Heart right ventricle (tissue), 16 donors: ENCODE results near the gene TTPAL. TPM values are rescaled to one million over a fixed set of nuclear protein-coding genes. Genes with fewer than 3 reads are reported as not detected.

ENCODE experiments used
- ATAC-seq, 8 donors: fragments of 200-7000 bp; cut with Tn5 transposase; one replicate each; pipeline ENCODE4 v1.9.1; 2020; ENCODE audit warnings: mild to moderate bottlenecking in 8 of 8, moderate library complexity in 8 of 8, moderate number of reproducible peaks in 1 of 8
- DNase-seq, 2 donors: peaks; one replicate each; pipeline ENCODE4 v3.0.0-alpha.2; 2020
- H3K27ac ChIP-seq, 10 donors: fragments of 200-600 bp; sonication (generic) in 2 of 10; one replicate each; pipeline versions ENCODE4 v1.5.0 to v1.8.0; 2020 to 2022; ENCODE audit warnings: mild to moderate bottlenecking in 3 of 10
- H3K27me3 ChIP-seq, 7 donors: fragments of 200-600 bp; one replicate each; pipeline ENCODE4 v1.8.0; 2021 to 2022; ENCODE audit warnings: mild to moderate bottlenecking in 2 of 7
- H3K36me3 ChIP-seq, 9 donors: fragments of 200-600 bp; sonication (generic) in 1 of 9; one replicate each; pipeline versions ENCODE4 v1.5.0 to v1.8.0; 2020 to 2022; ENCODE audit warnings: mild to moderate bottlenecking in 2 of 9
- H3K4me1 ChIP-seq, 9 donors: fragments of 200-600 bp; sonication (generic) in 1 of 9; one replicate each; pipeline versions ENCODE4 v1.5.0 to v1.8.0; 2020 to 2022; ENCODE audit warnings: mild to moderate bottlenecking in 4 of 9
- H3K4me3 ChIP-seq, 10 donors: fragments of 200-600 bp; sonication (generic) in 2 of 10; one replicate each; pipeline versions ENCODE4 v1.5.0 to v1.8.0; 2020 to 2022; ENCODE audit warnings: mild to moderate bottlenecking in 7 of 10, moderate library complexity in 2 of 10
- H3K9me3 ChIP-seq, 11 donors: fragments of 200-600 bp in 10 of 11; sonication (generic) in 2 of 11; one replicate each; pipeline versions ENCODE4 v1.5.0 to v1.8.0; 2013 to 2022; ENCODE audit warnings: mild to moderate bottlenecking in 2 of 11, control low read depth in 1 of 11, moderate library complexity in 1 of 11
- WGBS, 2 donors: extraction: QIAGEN DNeasy Blood & Tissue Kit; methylation state at CpG; one replicate each; pipeline ENCODE4 v1.1.7; 2013; ENCODE audit warnings: inconsistent platforms in 1 of 2; 5-methylcytosine and 5-hydroxymethylcytosine counted together
- intact Hi-C, 10 donors: fragments of 100-400 bp; cut with DNase I; formaldehyde crosslinking; loops; one replicate each; pipeline versions ENCODE4 v1.11.1 to v1.14.2; 2022
- polyA plus RNA-seq, 2 donors: library from polyadenylated mRNA; stranded (reverse); fragments of 200-250 nt; gene quantifications; one replicate each; pipeline ENCODE4 v1.2.3, GENCODE V29; 2013
- total RNA-seq, 10 donors: library from RNA; stranded (reverse); fragmentation: NEBNext Ultra II Directional in 3 of 10; extraction: Animal tissue kit (Norgen Biotek cat#: 25700) in 3 of 10; gene quantifications; one replicate each; pipeline versions ENCODE4 v1.2.1 to v1.2.4, GENCODE V29; 2021 to 2023
- TF ChIP-seq, protein P1 (sequence below), 9 donors: fragments of 200-600 bp; sonication (generic) in 2 of 9; IDR thresholded peaks; one replicate each; pipeline versions ENCODE4 v1.5.0 to v1.8.0; 2021 to 2022; ENCODE audit warnings: antibody characterized with exemption in 9 of 9, mild to moderate bottlenecking in 5 of 9, moderate library complexity in 1 of 9
- donor health status: Arrhythmogenic right ventricular cardiomyopathy.
- donor health status: ischemic (EF 13 %, LVEDD 7.1; RV severe dilation, severe dysfunction).
- donor health status: healthy with polysubstance abuse.
- donor health status: DM: no; HTN: yes; CAD: no.
- donor health status: DM: no; HTN: no; CAD: no.
- donor health status: ischemic (EF 25% LVEDD 6.9; RV normal size, moderate dysfunction).
- donor health status: ischemic (EF 25% LVEDD 5.7; RV mildly dilated, moderate dysfunction).
- donor health status: healthy.
- donor health status: DM: yes; HTN: yes; CAD: no.
- donor health status: Ischemic cardiomyopathy.
- donor health status: ischemic (EF 35%, LVEDD 5.7; RV mildly dilated, moderate dysfunction).
- donor health status: nonischemic (EF 11% LVEDD 7.7; RV severe dilation, severe dysfunction).
- donor health status: DM: yes; HTN: yes; CAD: no.
- donor health status: PGD.
- donor health status: ischemic (EF 29% LVEDD 5.4; RV normal size, mild dysfunction).
- donor health status: nonischemic (EF 23%, LVEDD 6.1; RV moderate dilation, normal function).

TTPAL gene
- total and polyA plus RNA-seq, 12 donors: 2.3 to 7.3 (median 4.2) TPM

- intact Hi-C loops: loop anchor here in 1 of 10 donors (10.0 kb wide), 1 partner anchor 255 kb away; no protein-coding TSS in a partner anchor
- no peaks in the 10 kb centered on the region for H3K9me3 ChIP-seq
- H3K27me3 ChIP-seq: no peaks in the 10 kb centered on the region
- H3K4me3 ChIP-seq: no peak overlapping the region
- ATAC-seq (no peak), DNase-seq (no peak)
- peaks cover 3 to 17% (median 11%) of the 10 kb centered on the region in 9 donors for H3K4me1 ChIP-seq
- H3K36me3 ChIP-seq: peaks cover 0 to 55% (median 18%) of the 10 kb centered on the region in 9 donors
- no peak overlapping the region for H3K27ac ChIP-seq
- TF ChIP-seq, protein P1, sequence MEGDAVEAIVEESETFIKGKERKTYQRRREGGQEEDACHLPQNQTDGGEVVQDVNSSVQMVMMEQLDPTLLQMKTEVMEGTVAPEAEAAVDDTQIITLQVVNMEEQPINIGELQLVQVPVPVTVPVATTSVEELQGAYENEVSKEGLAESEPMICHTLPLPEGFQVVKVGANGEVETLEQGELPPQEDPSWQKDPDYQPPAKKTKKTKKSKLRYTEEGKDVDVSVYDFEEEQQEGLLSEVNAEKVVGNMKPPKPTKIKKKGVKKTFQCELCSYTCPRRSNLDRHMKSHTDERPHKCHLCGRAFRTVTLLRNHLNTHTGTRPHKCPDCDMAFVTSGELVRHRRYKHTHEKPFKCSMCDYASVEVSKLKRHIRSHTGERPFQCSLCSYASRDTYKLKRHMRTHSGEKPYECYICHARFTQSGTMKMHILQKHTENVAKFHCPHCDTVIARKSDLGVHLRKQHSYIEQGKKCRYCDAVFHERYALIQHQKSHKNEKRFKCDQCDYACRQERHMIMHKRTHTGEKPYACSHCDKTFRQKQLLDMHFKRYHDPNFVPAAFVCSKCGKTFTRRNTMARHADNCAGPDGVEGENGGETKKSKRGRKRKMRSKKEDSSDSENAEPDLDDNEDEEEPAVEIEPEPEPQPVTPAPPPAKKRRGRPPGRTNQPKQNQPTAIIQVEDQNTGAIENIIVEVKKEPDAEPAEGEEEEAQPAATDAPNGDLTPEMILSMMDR (IDR thresholded peaks at IDR 0.05): no peak
- 93 to 94% methylated on average over 18 of the region's 18 CpGs for WGBS, 2 donors
Measured at GRCh38 chr20:44480097-44480496, 4.4 kb downstream of the TTPAL start.

DNA sequence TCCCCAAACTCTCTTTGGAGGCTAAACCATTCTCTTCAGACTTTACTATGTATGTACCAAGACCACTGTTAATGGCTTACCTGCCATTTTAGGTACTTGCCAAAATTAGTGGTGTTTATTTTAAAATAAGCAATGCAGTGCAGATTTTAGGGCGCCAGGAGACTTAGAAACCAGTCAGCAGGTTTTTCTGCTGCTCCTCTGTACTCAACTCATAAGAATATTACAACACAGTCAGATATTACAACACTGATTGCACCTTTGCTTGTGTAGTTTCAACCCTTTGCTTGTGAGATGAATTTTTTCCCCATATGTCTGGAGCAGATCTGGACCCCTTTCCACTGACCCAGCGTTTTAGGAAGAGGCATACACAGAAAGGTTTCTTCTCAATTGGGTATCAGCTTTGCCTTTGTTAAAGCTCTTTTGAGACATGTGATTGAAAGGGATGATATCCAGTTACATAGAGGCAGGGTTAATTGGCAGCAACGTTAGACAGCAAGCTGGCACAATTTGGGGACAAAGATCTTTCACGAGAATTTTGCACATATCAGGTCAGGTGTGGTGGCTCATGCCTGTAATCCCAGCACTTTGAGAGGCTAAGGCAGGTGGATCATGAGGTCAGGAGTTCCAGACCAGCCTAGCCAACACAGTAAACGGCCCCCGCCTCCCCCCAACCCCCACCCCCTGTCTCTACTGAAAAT lies 6.2 kb downstream of the TTPAL start:
- Histone ChIP-seq H3K4me1 (peaks cover 0 to 8% (median 0%) of the 10 kb centered on the region in 9 donors), H3K27me3 (no peaks in the 10 kb centered on the region), H3K4me3 (no peak overlapping the region), H3K9me3 (no peaks in the 10 kb centered on the region), H3K36me3 (peaks cover 0 to 73% (median 18%) of the 10 kb centered on the region in 9 donors), H3K27ac (no peak overlapping the region)
- 84 to 88% methylated on average over 6 of the region's 6 CpGs for WGBS, 2 donors
- no peak for DNase-seq
- TF ChIP-seq, protein P1 (IDR thresholded peaks at IDR 0.05): no peak
- intact Hi-C loops: loop anchor here in 1 of 10 donors (10.0 kb wide), 1 partner anchor 253 kb away; no protein-coding TSS in a partner anchor
- ATAC-seq: no peak

GRCh38 chr20:44483112-44483511 lies 7.4 kb downstream of the TTPAL start:
- Histone ChIP-seq H3K27me3 (no peaks in the 10 kb centered on the region), H3K36me3 (peaks cover 0 to 86% (median 18%) of the 10 kb centered on the region in 9 donors), H3K9me3 (no peaks in the 10 kb centered on the region), H3K4me3 (no peak overlapping the region), H3K4me1 (peaks cover 0 to 8% (median 0%) of the 10 kb centered on the region in 9 donors), H3K27ac (no peak overlapping the region)
- ATAC-seq (no peak), DNase-seq (no peak)
- 86 to 97% methylated on average over 5 of the region's 5 CpGs for WGBS, 2 donors
- TF ChIP-seq, protein P1 (IDR thresholded peaks at IDR 0.05): no peak
- intact Hi-C loops: loop anchor here in 1 of 10 donors (10.0 kb wide), 1 partner anchor 252 kb away; no protein-coding TSS in a partner anchor

DNA sequence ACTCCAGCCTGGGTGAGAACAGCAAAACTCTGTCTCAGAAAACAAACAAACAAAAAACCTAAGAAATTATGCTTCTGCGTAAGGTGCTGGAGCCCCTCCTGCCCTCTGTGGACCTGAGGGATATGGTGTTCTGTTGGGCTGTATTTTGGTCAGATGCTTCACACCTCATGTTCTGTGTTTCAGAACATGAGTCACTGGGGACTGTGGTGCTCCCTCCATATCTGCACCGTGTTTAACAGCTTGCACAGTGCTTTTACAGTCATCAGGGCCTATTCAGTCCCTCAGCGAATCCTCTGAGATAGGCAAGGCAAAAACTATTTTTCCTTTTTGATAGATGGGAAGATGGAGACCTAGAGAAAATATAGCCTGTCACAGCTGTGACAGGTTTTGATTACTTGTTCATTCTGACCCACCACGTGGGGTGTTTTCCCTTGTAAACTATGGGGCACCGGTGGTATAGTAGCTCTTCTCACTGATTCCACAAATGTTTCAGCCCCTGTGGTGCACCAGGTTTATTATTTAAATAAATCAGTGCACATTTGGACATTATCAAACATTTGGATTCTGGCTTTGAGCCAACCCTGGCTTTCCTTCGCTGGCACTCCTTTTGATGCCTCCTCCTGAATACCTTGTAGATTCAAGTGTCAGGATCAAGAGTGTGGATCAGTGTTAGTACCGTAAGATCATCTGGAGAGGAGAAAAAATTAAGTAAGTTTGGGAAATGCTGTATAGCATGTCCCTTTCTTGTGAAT lies 9.6 kb downstream of the TTPAL start:
- Histone ChIP-seq H3K4me1 (peaks cover 0 to 8% (median 0%) of the 10 kb centered on the region in 9 donors), H3K27ac (no peak overlapping the region), H3K4me3 (no peak overlapping the region), H3K27me3 (no peaks in the 10 kb centered on the region), H3K9me3 (no peaks in the 10 kb centered on the region), H3K36me3 (peaks cover 0 to 98% (median 27%) of the 10 kb centered on the region in 9 donors)
- peak in 1 of 8 donors; percentile 36 for ATAC-seq
- TF ChIP-seq, protein P1 (IDR thresholded peaks at IDR 0.05): no peak
- intact Hi-C loops: loop anchor here in 1 of 10 donors (10.0 kb wide), 1 partner anchor 250 kb away; no protein-coding TSS in a partner anchor
- no peak for DNase-seq
- WGBS, 2 donors: 87% methylated on average over 7 of the region's 7 CpGs
